HepG2 (cell line): ENCODE measurements around the gene IFI27L2. TPM values are rescaled to one million over a fixed set of nuclear protein-coding genes. Genes with fewer than 3 reads are reported as not detected.

Experiments used
- CC2D1A ChIP-seq: sonication (generic); formaldehyde crosslinking; IDR thresholded peaks from 2 replicates; pipeline ENCODE4 v1.8.1; 2023; ENCODE audit warnings: mild to moderate bottlenecking, missing genetic modification reagents
- CTCF ChIP-seq: sonication (generic); formaldehyde crosslinking; IDR thresholded peaks from 2 replicates; pipeline ENCODE4 v1.5.0; 2020; ENCODE audit warnings: mild to moderate bottlenecking, missing genetic modification reagents, moderate library complexity
- DR1 ChIP-seq: sonication (generic); formaldehyde crosslinking; IDR thresholded peaks from 2 replicates; pipeline ENCODE4 v1.8.0; 2021; ENCODE audit warnings: mild to moderate bottlenecking, missing genetic modification reagents, inconsistent platforms
- FOXA3 ChIP-seq: IDR thresholded peaks from 2 replicates; pipeline ENCODE4 v1.6.1; 2016; ENCODE audit warnings: missing genetic modification reagents, missing compliant biosample characterization
- GATAD2A ChIP-seq: IDR thresholded peaks from 2 replicates; pipeline ENCODE4 v1.6.1; 2016
- HINFP ChIP-seq: sonication (generic); formaldehyde crosslinking; IDR thresholded peaks from 2 replicates; pipeline ENCODE4 v1.4.0; 2020; ENCODE audit warnings: low read depth, mild to moderate bottlenecking, missing genetic modification reagents
- HOXA3 ChIP-seq: sonication (generic); formaldehyde crosslinking; IDR thresholded peaks from 2 replicates; pipeline ENCODE4 v1.5.0; 2020; ENCODE audit warnings: missing genetic modification reagents
- JUND ChIP-seq: sonication (generic); formaldehyde crosslinking; IDR thresholded peaks from 2 replicates; pipeline ENCODE4 v1.8.0; 2022; ENCODE audit warnings: mild to moderate bottlenecking, missing genetic modification reagents
- KDM3A ChIP-seq: IDR thresholded peaks from 2 replicates; pipeline ENCODE4 v1.6.1; 2018; ENCODE audit warnings: low read depth, missing compliant biosample characterization
- MIXL1 ChIP-seq: IDR thresholded peaks from 2 replicates; pipeline ENCODE4 v1.6.1; 2016
- PATZ1 ChIP-seq: sonication (generic); formaldehyde crosslinking; IDR thresholded peaks from 2 replicates; pipeline ENCODE4 v1.4.0; 2020; ENCODE audit warnings: missing genetic modification reagents
- PHF8 ChIP-seq: sonication (generic); formaldehyde crosslinking; IDR thresholded peaks from 2 replicates; pipeline ENCODE4 v1.5.0; 2020; ENCODE audit warnings: missing genetic modification reagents
- PRDM15 ChIP-seq: sonication (generic); formaldehyde crosslinking; IDR thresholded peaks from 2 replicates; pipeline ENCODE4 v1.4.0; 2020; ENCODE audit warnings: missing genetic modification reagents
- RXRA ChIP-seq: sonication (generic); formaldehyde crosslinking; IDR thresholded peaks from 2 replicates; pipeline ENCODE4 v1.5.1; 2020; ENCODE audit warnings: missing genetic modification reagents
- TERF1 ChIP-seq: sonication (generic); formaldehyde crosslinking; IDR thresholded peaks from 2 replicates; pipeline ENCODE4 v1.8.0; 2022; ENCODE audit warnings: mild to moderate bottlenecking, missing genetic modification reagents, moderate library complexity
- ZNF501 ChIP-seq: sonication (generic); formaldehyde crosslinking; IDR thresholded peaks from 2 replicates; pipeline ENCODE4 v1.5.1; 2020; ENCODE audit warnings: mild to moderate bottlenecking, moderate library complexity, missing genetic modification reagents
- ZNF580 ChIP-seq: IDR thresholded peaks from 2 replicates; pipeline ENCODE4 v1.6.1; 2016; ENCODE audit warnings: low read depth, borderline replicate concordance
- ZNF614 ChIP-seq: IDR thresholded peaks from 2 replicates; pipeline ENCODE4 v1.6.1; 2018; ENCODE audit warnings: missing biosample characterization, missing genetic modification reagents, inconsistent platforms, borderline replicate concordance
- polyA plus RNA-seq, 8 experiments: library from polyadenylated mRNA; depleted of rRNA in 3 of 8; stranded (reverse) in 7 of 8; unstranded in 1 of 8; fragments of >200 nt; fragmentation: Illumina TruSeq in 4 of 8; extraction: Trizol in 4 of 8; gene quantifications; 2 replicates each; pipeline versions ENCODE4 v1.2.1 to v1.2.3, GENCODE V29; 2011 to 2016; ENCODE audit warnings: low read depth in 4 of 8, missing spikeins in 1 of 8, mixed read lengths in 1 of 8; ENCODE audit not compliant: insufficient read depth in 1 of 8
- total RNA-seq, 5 experiments: library from RNA; depleted of rRNA; stranded (reverse); fragments of >200 nt; fragmentation: Illumina TruSeq; extraction: Trizol; gene quantifications; 2 replicates each; pipeline ENCODE4 v1.2.3, GENCODE V29; 2016; ENCODE audit warnings: low read depth in 1 of 5

The IFI27L2 gene
- total and polyA plus RNA-seq, 2 of the 13 experiments (the other 11 are each of a cell fraction or from before 2014, with no cell fraction given): 4.3 to 4.8 TPM

GRCh38 chr14:94136575-94137331, 7.3 kb upstream of the IFI27L2 start (continued):
- peak; percentile 71; the same call in 1 of the 2 replicates for TF ChIP-seq MIXL1
- TF ChIP-seq CTCF (CRISPR knock-in tag): peak; percentile 98
- TF ChIP-seq ZNF614 (CRISPR knock-in tag): peak; percentile 65; the same call in 1 of the 2 replicates
- TF ChIP-seq PHF8 (CRISPR knock-in tag): peak; percentile 32; the same call in 1 of the 2 replicates
- TF ChIP-seq PATZ1: 0 out of 2 replicates have a peak, but pooled peaks have one; percentile 22
- no peak for TF ChIP-seq TERF1 (CRISPR knock-in tag)
- TF ChIP-seq FOXA3: 0 out of 2 replicates have a peak, but pooled peaks have one; percentile 27
- peak; percentile 66; the same call in 1 of the 2 replicates for TF ChIP-seq GATAD2A (CRISPR knock-in tag)
- TF ChIP-seq HINFP: peak; percentile 55; the same call in 1 of the 2 replicates
- 0 out of 2 replicates have a peak, but pooled peaks have one; percentile 33 for TF ChIP-seq HOXA3 (CRISPR knock-in tag)
- peak; percentile 38; the same call in 1 of the 2 replicates for TF ChIP-seq KDM3A
- 0 out of 2 replicates have a peak, but pooled peaks have one; percentile 27 for TF ChIP-seq RXRA (CRISPR knock-in tag)
- TF ChIP-seq ZNF580 (CRISPR knock-in tag): peak; percentile 32; the same call in 1 of the 2 replicates
- TF ChIP-seq ZNF501 (CRISPR knock-in tag): 0 out of 2 replicates have a peak, but pooled peaks have one; percentile 45
- no peak for TF ChIP-seq CC2D1A (CRISPR knock-in tag)
- 0 out of 2 replicates have a peak, but pooled peaks have one; percentile 13 for TF ChIP-seq JUND (CRISPR knock-in tag)
- TF ChIP-seq PRDM15 (CRISPR knock-in tag): 0 out of 2 replicates have a peak, but pooled peaks have one; percentile 47
- no peak for TF ChIP-seq DR1 (CRISPR knock-in tag)
